ENCODE data around the gene TMEM54.

DNA sequence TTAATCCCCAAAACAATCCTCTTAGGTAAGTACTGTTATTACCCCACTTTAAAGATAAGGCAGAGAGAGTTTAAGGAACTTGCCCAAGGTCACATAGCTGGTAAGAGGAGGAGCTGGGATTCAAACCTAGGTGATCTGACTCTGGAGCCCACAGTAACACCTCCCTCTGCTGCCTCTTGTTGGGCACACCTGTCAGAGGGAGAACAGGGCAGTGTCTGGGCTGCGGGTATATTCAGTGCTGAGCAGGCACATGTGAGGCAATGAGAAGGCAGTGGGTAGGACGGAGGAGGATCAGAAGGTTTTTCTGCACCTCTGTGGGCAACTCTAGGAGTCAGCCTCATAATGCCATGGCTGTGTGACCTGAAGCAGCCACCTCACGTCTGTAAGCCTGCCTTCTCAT lies 13.1 kb downstream of the TMEM54 start:
- TF ChIP-seq CTCF (IDR thresholded peaks at IDR 0.05), result no peak
- TF ChIP-seq POLR2A (IDR thresholded peaks at IDR 0.05), result no peak
